ENCODE results near the gene PET100. TPM values are rescaled to one million over a fixed set of nuclear protein-coding genes. Genes with fewer than 3 reads are reported as not detected.

Gene PET100
- polyA plus RNA-seq, 2 of the 4 experiments (the other 2 are of a cell fraction), result 48.6 to 99.3 TPM

- FAIRE-seq (no peak), DNase-seq (ENCODE audit: low read depth in 1 of 2, low spot score in 1 of 2) (no peak), ATAC-seq (no peak; a peak in 1 of 6 replicates)
- WGBS (ENCODE audit: missing lambda C conversion rate), result 36% methylated on average over 13 of the region's 14 CpGs
- TF ChIP-seq PBX3 (IDR thresholded peaks at IDR 0.05) (no peak), FOXS1 (CRISPR knock-in tag; IDR thresholded peaks at IDR 0.05) (no peak), EHF (CRISPR knock-in tag; IDR thresholded peaks at IDR 0.05) (no peak), RCOR1 (IDR thresholded peaks at IDR 0.05; ENCODE audit: low read depth, low read length) (no peak), MYC (IDR thresholded peaks at IDR 0.05; ENCODE audit: borderline replicate concordance, low read length) (no peak), HES2 (IDR thresholded peaks at IDR 0.05) (no peak), CBX2 (IDR thresholded peaks at IDR 0.05; ENCODE audit: borderline replicate concordance, low read depth) (no peak), ZFP36 (IDR thresholded peaks at IDR 0.05; ENCODE audit: borderline replicate concordance, partially characterized antibody) (no peak), ATOH8 (CRISPR knock-in tag; IDR thresholded peaks at IDR 0.05; ENCODE audit: low read depth) (no peak), CHD4 (IDR thresholded peaks at IDR 0.05; ENCODE audit: borderline replicate concordance) (no peak)
- TF ChIP-seq, protein P1, sequence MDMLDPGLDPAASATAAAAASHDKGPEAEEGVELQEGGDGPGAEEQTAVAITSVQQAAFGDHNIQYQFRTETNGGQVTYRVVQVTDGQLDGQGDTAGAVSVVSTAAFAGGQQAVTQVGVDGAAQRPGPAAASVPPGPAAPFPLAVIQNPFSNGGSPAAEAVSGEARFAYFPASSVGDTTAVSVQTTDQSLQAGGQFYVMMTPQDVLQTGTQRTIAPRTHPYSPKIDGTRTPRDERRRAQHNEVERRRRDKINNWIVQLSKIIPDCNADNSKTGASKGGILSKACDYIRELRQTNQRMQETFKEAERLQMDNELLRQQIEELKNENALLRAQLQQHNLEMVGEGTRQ (IDR thresholded peaks at IDR 0.05), result no peak
- TF ChIP-seq, protein P2, sequence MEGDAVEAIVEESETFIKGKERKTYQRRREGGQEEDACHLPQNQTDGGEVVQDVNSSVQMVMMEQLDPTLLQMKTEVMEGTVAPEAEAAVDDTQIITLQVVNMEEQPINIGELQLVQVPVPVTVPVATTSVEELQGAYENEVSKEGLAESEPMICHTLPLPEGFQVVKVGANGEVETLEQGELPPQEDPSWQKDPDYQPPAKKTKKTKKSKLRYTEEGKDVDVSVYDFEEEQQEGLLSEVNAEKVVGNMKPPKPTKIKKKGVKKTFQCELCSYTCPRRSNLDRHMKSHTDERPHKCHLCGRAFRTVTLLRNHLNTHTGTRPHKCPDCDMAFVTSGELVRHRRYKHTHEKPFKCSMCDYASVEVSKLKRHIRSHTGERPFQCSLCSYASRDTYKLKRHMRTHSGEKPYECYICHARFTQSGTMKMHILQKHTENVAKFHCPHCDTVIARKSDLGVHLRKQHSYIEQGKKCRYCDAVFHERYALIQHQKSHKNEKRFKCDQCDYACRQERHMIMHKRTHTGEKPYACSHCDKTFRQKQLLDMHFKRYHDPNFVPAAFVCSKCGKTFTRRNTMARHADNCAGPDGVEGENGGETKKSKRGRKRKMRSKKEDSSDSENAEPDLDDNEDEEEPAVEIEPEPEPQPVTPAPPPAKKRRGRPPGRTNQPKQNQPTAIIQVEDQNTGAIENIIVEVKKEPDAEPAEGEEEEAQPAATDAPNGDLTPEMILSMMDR (IDR thresholded peaks at IDR 0.05), result no peak
- TF ChIP-seq, protein P3, sequence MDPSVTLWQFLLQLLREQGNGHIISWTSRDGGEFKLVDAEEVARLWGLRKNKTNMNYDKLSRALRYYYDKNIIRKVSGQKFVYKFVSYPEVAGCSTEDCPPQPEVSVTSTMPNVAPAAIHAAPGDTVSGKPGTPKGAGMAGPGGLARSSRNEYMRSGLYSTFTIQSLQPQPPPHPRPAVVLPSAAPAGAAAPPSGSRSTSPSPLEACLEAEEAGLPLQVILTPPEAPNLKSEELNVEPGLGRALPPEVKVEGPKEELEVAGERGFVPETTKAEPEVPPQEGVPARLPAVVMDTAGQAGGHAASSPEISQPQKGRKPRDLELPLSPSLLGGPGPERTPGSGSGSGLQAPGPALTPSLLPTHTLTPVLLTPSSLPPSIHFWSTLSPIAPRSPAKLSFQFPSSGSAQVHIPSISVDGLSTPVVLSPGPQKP (IDR thresholded peaks at IDR 0.05; ENCODE audit: low read depth, low read length), result no peak
- Histone ChIP-seq H3K4me2 (no peak overlapping the region), H3K4me1 (no peaks in the 10 kb centered on the region), H3K4me3 (no peak overlapping the region), H3K9me3 (no peaks in the 10 kb centered on the region), H3K27ac (0 out of 6 replicates have a peak overlapping the region, but pooled peaks of 1 of the 2 experiments have one; percentile 14)
- CTCF ChIA-PET, result interaction anchor here (0.6 to 1.7 kb wide), 5 partner anchors 18 to 143 kb away, joined by 3 to 7 read pairs (median 6); partner anchors contain the start of gene TRAPPC5
- POLR2A ChIA-PET, result no interaction called here
These were observed 27.6 kb downstream of the PET100 start for GRCh38 chr19:7657131-7657751.

- no peak for FAIRE-seq
- 66% methylated on average over 9 of the region's 9 CpGs for WGBS (ENCODE audit: missing lambda C conversion rate)
- Histone ChIP-seq H3K27ac (no peak overlapping the region), H3K4me1 (no peaks in the 10 kb centered on the region), H3K4me2 (no peak overlapping the region), H3K9me3 (no peaks in the 10 kb centered on the region), H3K4me3 (no peak overlapping the region)
- ChIA-PET POLR2A (no interaction called here), CTCF (interaction anchor here (1.2 to 1.7 kb wide), 2 partner anchors 11 to 23 kb away, joined by 3 to 6 read pairs; partner anchors contain the start of genes RETN and TRAPPC5)
- DNase-seq (ENCODE audit: low read depth in 1 of 2, low spot score in 1 of 2), result no peak
- no peak for ATAC-seq
- TF ChIP-seq FOSB (CRISPR knock-in tag; IDR thresholded peaks at IDR 0.05) (no peak), BHLHE40 (IDR thresholded peaks at IDR 0.05; ENCODE audit: low read depth, low read length) (no peak), ZNF302 (CRISPR knock-in tag; IDR thresholded peaks at IDR 0.05) (no peak), ATOH8 (CRISPR knock-in tag; IDR thresholded peaks at IDR 0.05; ENCODE audit: low read depth) (no peak), CBX2 (IDR thresholded peaks at IDR 0.05; ENCODE audit: borderline replicate concordance, low read depth) (no peak), RFX5 (IDR thresholded peaks at IDR 0.05) (no peak), ZFP36 (IDR thresholded peaks at IDR 0.05; ENCODE audit: borderline replicate concordance, partially characterized antibody) (no peak), RARB (CRISPR knock-in tag; IDR thresholded peaks at IDR 0.05) (no peak), CEBPB (IDR thresholded peaks at IDR 0.05) (no peak), JUNB (IDR thresholded peaks at IDR 0.05) (no peak), REST (IDR thresholded peaks at IDR 0.05) (no peak)
- TF ChIP-seq, protein P2 (IDR thresholded peaks at IDR 0.05), result no peak
These were observed 28.7 kb downstream of the PET100 start for GRCh38 chr19:7658219-7658686.

All from A549 (cell line).